ENCODE results near the gene EFNB3. TPM values are rescaled to one million over a fixed set of nuclear protein-coding genes. Genes with fewer than 3 reads are reported as not detected.

The EFNB3 gene, protein sequence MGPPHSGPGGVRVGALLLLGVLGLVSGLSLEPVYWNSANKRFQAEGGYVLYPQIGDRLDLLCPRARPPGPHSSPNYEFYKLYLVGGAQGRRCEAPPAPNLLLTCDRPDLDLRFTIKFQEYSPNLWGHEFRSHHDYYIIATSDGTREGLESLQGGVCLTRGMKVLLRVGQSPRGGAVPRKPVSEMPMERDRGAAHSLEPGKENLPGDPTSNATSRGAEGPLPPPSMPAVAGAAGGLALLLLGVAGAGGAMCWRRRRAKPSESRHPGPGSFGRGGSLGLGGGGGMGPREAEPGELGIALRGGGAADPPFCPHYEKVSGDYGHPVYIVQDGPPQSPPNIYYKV
- total RNA-seq: 0.07 and 0.40 TPM in 2 replicates

DNA sequence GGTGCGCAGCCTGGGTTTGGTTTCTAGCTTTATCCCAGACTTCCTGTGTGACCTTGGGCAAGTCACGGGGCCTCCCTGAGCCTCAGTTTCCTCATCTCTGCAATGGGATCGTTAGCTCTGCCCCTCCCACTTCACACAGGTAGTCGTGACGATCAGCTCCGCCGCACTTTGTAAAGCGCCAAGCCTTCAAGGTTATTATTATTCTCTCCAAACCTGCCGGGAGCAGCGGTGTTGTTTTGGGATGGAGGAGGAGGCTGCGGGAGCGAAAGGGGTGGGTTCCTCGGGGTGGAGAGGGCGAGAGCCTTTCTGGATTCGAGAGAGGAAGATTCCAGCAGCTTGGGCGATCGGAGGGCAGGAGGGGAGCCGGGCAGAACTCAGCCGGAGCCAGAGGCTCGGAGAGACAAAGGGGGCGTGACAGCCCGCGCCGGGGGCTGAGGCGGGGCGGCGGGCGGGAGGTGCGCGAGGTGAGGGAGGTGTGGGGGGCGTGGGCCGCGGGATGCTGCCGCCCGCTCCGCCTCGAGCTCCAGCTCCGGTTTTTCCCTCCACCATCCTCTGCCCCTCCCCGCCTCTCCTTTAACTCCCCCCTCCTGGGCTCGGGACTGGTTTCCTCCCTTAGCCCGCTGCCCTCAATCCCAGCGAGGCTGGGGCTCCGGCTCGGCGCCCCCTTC is at the start of gene EFNB3:
TSS of gene EFNB3 (plus strand) at position 602 of the 668 bp plus-strand sequence. CDS start 397 bp downstream, outside the sequence.
- DNase-seq (ENCODE audit: low read depth, low spot score): no peak

DNA sequence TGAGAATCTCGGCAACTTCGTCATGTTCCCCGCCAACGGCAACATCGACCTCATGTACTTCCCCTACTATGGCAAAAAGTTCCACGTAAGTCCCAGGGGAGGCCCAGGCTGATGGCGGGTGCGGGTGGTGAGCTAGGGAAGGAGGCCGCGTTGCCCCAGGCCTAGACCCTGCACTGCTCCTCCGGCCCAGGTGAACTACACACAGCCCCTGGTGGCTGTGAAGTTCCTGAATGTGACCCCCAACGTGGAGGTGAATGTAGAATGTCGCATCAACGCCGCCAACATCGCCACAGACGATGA is 49.5 kb upstream of the EFNB3 start:
- no peak for DNase-seq (ENCODE audit: low read depth, low spot score)

DNA sequence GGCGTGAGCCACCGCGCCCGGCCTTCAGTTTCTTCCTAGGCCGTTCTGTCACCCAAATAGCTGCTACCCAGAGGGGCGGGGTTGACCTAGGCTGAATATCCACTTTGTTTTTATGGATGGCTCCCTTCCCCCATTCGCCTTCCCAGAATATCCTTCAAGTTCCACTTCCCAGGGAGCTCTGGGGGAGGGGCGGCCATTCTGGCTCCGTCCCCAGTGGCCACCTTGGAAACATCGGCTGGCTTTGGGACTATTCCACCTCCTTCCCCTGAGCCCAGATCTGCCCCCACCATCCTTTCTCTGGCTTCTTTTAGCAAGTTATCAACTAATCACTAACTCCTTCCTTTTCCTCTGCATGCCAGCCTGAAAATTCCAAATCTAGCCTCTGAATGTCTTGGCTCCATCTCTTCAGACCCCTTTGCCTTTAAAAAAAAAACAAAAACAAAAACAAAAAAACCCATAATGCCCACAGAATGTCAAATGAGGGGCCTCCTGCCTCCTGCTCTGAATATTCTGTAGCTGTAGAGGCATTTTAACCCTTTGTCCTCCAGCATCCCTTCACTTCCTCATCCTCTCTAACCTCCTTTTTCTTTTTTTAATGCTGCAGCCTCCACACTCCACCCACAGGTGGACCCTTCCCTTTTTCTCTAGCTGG is 47.9 kb upstream of the EFNB3 start:
- DNase-seq (ENCODE audit: low read depth, low spot score): no peak

DNA sequence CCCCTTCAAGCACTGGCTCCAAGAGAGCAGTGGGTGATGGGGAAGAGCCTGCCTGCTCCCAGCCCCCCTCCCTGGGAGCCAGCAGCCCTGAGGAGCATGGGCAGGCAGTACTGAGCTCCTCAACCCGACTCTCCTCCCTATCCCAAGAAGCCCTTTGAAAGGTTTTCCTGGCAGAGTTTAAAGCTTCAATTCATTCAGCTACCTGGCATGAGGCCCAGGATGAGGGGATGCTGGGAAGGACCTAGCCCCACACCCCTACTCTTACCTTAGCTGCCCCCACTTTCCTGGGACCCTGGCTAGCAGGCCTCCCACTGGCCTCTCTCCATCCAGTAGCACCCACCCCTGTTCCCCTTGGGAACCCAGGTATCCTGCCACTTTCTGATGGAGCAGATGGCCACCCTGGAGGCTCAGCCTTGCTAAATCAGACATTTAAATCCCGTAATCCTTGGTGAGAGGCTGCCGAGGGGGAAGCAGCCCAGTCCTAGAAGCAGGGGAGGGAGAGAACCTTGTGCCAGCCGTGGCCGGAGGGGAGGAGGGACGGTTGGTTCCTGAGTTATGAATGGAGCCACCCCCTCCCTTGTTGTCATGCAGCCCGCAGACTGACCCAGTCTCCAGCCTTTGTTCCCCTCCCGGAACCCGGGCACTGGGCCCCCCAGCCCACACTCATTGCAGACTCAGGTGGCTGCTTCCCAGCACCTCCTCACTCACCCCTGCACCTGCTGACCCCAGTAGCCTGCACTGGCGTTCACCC is 37.2 kb upstream of the EFNB3 start:
- no peak for DNase-seq (ENCODE audit: low read depth, low spot score)

DNA sequence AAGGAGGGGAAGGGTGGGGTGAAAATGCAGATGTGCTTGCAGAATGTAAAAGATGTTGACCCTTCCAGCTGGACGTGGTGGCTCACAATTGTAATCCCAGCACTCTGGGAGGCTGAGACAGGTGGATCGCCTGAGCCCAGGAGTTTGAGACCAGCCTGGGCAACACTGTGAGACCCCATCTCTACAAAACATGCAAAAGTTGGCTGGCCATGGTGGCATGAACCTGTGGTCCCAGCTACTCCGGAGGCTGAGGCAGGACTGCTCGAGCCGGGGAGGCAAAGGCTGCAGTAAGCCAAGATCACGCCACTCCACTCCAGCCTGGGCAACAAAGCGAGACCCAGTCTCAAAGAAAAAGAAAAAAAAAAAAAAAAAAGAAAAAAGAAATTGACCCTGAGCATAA is 36.5 kb upstream of the EFNB3 start:
- DNase-seq (ENCODE audit: low read depth, low spot score): no peak

DNA sequence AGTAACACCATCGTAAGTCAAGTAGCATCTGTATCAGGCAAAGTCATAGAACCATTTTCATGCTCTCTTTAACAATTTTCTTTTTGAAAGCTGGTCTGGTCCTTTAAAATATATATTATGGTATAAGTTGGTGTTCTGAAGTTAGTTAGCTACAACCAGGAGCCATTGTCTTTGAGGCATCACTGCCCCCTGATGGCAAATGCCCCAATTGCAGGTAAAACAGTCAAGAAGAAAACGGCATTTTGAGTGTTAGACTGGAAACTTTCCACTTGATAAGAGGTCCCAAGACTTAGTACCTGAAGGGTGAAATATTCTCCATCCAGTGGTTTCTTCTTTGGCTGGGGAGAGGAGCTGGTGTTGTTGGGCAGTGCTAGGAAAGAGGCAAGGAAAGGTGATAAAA is 31.8 kb upstream of the EFNB3 start:
- no peak for DNase-seq (ENCODE audit: low read depth, low spot score)

DNA sequence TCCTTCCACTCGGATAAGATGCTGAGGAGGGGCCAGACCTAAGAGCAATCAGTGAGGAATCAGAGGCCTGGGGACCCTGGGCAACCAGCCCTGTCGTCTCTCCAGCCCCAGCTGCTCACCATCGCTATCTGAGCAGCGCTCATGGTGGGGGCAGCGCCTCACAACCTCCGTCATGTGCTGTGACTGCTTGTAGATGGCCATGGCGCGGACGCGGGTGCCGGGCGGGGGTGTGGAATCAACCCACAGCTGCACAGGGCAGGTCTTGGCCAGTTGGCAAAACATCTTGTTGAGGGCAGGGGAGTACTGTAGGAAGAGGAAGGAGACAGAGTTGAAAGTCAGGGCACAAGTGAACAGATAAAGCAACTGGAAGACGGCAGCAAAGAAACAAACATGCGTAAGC is 30.1 kb upstream of the EFNB3 start:
- no peak for DNase-seq (ENCODE audit: low read depth, low spot score)

DNA sequence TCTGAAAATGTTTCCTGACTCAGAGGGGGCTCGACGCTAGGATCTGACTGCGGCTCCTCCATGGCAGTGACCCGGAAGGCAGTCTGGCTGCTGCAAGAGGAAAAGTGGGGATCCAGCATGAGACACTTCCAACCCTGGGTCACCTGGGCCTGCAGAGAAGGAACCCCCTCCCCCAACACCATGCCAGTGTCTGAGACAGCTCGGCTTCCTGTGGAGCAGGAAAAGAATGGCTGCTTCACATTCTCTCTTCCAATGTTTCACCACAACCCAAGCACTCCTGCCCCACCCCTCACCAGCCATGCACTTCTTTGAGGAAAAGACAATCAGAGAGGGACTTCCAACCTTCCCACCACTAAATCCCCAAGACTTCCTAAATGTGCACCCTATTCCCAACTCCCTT is 28.5 kb upstream of the EFNB3 start:
- no peak for DNase-seq (ENCODE audit: low read depth, low spot score)

DNA sequence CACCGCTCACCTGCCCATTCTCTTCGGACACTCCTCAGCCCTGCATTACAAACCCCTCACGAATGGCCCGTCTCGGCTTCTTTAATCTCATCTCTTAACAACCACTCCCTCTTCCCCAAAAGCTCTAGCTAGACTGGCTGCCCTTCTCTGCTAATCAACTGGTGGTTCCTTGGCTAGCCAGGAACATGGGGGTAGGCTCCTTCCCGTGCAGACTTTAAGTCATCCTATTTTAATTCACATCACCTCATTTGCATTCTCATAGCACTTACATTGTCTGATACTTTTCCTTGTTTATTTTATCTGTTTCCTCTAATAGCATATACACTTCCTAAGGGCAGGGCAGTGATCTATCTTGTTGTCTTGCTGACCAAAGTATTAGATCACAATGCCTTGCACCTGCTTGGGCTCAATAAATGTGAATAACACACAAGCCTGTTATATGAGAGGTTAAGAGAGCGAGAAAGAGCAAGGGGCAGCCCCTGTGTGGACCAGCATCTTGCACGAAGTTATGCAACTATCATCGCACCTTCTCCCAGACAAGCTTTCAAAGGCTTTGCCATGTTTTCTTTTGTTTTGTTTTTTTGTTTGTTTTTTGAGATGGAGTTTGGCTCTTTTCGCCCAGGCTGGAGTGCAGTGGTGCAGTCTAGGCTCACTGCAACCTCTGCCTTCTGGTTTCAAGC is 27.5 kb upstream of the EFNB3 start:
- DNase-seq (ENCODE audit: low read depth, low spot score): no peak

DNA sequence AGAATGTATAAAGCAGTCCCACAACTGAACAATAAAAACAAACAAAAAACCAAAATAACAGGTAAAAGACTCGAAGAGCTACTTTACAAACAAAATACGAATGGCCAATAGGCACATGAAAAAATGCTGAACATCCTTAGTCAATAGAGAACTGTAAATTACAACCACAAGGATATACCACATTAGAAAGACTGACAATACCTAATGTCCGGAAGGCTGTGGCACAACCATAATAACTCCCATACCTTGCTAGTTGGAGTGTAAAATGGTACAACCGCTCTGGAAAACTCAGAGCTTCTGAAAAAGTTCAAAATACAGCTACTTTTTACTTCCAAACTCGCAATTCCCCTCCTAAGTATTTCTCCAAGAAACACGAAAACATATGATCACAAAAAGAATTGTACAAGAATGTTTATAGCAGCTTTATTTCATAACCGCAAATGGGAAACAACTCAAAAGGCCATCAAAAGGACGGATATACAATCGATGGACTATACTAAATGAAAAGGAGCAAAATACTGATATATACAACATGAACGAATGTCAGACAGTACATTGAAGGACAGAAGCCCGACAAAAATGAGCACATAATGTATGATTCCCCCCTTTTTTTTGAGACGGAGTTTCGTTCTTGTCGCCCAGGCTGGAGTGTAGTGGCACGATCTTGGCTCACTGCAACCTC is 20.0 kb upstream of the EFNB3 start:
- DNase-seq (ENCODE audit: low read depth, low spot score): no peak

DNA sequence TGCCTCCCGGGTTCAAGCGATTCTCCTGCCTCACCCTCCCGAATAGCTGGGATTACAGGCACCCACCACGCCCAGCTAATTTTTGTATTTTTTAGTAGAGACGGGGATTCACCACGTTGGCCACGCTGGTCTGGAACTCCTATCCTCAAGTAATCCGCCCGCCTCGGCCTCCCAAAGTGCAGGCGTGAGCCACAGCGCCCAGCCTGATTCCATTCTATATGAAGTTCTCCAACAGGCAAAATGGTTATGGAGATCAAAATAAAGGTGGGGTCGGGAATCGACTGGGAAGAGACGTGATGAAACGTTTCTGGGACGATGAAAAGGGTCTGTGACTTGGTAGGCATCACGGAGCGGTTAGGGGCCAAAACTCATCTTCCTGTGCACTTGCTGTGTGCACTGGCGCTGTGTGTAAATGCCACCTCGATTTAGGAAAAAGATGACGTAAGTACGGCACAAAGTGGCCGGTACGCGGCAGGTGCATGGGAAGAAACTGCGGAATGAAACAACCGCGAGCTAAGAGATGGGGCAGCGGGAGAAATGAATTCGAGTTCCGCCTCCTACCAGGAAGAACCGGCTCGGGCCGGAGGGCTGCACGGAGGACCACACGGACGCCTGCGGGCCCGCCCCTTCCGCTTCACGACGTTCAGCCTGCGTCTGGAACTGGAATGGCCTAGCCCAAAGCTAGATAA is 19.3 kb upstream of the EFNB3 start:
- peak; percentile 71 for DNase-seq (ENCODE audit: low read depth, low spot score)

DNA sequence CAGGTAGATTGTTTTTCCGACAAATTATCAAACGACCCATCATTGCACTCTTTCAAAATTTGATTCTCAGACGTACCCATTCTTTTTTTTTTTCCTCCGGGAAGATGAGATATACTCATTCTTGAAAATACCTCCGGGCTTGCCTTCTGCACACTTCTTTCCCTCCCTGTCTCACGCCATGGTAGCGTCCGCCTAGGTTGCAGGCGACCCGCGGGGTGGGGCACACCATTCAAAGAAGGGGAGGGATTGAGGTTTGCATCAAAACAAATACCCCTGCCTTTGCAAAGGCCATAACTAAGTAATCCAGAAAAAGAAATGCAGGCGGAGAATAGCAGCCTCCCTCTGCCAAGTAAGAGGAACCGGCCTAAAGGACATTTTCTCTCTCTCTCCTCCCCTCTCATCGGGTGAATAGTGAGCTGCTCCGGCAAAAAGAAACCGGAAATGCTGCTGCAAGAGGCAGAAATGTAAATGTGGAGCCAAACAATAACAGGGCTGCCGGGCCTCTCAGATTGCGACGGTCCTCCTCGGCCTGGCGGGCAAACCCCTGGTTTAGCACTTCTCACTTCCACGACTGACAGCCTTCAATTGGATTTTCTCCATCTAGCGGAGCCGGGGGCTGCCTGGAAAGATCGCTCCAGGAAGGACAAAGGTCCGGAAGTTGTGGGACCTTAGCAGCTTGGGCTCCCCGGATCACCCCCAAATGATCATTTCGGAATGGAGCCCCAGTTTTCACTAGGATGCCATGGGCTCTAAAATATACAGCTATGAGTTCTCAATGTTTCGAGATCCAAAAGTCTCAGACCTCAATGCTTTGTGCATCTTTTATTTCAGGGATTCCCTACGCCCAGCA is 18.6 kb upstream of the EFNB3 start:
- peak; percentile 39 for DNase-seq (ENCODE audit: low read depth, low spot score)

DNA sequence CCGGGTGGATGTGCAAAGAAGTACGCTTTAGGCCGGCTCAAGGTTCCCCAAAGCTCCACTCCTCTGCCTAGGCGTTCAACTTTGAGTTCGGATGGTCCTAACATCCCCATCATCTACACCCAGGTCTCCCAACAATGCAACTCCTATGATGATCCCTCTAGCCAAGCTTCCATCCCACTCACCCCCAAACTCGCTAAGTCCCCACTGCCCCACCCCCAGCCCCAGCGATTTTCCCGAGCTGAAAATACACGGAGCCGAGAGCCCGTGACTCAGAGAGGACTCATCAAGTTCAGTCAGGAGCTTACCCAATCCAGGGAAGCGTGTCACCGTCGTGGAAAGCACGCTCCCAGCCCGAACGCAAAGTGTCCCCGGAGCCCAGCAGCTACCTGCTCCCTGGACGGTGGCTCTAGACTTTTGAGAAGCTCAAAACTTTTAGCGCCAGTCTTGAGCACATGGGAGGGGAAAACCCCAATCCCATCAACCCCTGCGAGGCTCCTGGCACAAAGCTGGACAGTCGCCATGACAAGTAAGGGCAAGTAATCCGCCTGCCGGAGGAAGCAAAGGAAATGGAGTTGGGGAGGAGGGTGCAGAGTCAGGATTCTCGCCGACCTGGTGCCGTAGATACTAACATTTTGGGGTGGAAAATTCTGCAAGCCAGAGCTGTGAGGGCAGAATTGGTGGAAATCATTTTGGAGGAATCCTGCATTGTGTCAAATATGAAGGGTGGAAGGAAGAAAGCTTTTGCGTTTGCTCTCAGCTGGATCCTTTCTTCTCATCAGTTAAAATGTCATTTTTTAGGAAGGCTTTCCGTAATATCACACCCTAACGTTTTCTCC is 17.7 kb upstream of the EFNB3 start, which contains the start of gene TP53:
TSS of gene TP53 (minus strand) at position 419 of the 836 bp plus-strand sequence. CDS start 10,896 bp downstream, outside the sequence.
- DNase-seq (ENCODE audit: low read depth, low spot score): peak; percentile 71

DNA sequence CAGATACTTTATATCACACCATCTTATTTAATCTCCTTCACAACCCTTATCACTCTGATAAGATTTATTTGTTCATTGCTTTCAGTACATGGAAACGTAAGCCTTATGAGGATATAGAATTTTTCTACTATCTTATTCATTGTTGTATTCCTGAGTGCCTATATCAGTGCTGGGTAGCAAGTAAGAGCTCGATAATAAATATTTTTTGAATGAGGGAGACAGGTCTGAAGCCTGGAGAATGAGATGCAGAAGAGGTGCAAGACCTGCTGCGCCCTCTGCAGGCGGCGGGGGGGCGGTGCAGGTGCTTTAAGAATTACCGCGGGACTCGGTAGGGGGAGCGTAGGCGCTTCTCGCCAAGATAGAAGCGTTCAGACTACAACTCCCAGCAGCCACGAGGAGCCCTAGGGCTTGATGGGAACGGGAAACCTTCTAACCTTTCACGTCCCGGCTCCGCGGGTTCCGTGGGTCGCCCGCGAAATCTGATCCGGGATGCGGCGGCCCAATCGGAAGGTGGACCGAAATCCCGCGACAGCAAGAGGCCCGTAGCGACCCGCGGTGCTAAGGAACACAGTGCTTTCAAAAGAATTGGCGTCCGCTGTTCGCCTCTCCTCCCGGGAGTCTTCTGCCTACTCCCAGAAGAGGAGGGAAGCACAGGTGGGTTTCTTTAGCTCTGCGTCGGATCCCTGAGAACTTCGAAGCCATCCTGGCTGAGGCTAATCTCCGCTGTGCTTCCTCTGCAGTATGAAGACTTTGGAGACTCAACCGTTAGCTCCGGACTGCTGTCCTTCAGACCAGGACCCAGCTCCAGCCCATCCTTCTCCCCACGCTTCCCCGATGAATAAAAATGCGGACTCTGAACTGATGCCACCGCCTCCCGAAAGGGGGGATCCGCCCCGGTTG is 16.8 kb upstream of the EFNB3 start, which contains the start of gene WRAP53:
TSS of gene WRAP53 (plus strand) at position 570 of the 900 bp plus-strand sequence. CDS start at position 742, 172 bp downstream.
- peak; percentile 97 for DNase-seq (ENCODE audit: low read depth, low spot score)

DNA sequence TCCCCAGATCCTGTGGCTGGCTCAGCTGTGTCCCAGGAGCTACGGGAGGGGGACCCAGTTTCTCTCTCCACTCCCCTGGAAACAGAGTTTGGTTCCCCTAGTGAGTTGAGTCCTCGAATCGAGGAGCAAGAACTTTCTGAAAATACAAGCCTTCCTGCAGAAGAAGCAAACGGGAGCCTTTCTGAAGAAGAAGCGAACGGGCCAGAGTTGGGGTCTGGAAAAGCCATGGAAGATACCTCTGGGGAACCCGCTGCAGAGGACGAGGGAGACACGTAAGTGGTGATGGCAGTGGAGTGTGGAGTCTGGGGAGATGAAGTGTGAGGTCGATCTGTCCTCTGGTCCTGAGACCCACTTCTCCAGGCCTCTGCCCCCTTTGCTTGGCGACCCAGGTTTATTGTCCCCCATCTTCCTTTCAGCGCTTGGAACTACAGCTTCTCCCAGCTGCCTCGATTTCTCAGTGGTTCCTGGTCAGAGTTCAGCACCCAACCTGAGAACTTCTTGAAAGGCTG is 16.1 kb upstream of the EFNB3 start:
- DNase-seq (ENCODE audit: low read depth, low spot score): no peak

DNA sequence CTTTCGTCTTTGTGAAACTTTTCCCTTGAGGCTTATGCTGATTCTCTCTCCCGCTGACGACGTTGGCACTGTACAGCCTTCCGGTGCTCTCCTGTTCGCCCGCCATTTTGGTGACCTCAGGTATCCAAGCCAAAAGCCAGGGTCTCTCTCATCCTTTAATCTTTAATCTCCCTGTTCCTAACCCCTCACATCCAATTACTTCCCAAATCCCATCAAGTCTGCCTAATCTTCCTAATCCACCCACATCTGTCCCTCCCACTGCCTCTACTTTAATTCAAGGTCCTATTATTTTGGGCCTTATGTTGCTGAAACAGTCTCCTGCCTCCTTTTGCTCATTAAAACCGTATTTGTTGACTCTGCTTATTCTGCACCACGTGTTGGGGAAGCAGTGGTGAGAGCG is 9.4 kb upstream of the EFNB3 start:
- DNase-seq (ENCODE audit: low read depth, low spot score): no peak

All from pulmonary artery endothelial cell (primary cell).